MM.1S (cell line): ENCODE measurements around the gene PAX7.

Source experiments
- EZH2 ChIP-seq: fragments of 300-600 bp; sonication (generic); optimal IDR thresholded peaks from 2 replicates; pipeline ENCODE3; 2017; ENCODE audit warnings: low read depth, mild to moderate bottlenecking, antibody characterized with exemption, low read length, mixed read lengths
- TF ChIP-seq, protein P1 (sequence below): fragments of 300-600 bp; sonication (generic); IDR thresholded peaks from 2 replicates; pipeline ENCODE4 v1.5.1; 2016; ENCODE audit warnings: antibody characterized with exemption, low read length, mixed read lengths

GRCh38 chr1:18654599-18654998 is 24.0 kb downstream of the PAX7 start:
- no peak for TF ChIP-seq EZH2
- TF ChIP-seq, protein P1, sequence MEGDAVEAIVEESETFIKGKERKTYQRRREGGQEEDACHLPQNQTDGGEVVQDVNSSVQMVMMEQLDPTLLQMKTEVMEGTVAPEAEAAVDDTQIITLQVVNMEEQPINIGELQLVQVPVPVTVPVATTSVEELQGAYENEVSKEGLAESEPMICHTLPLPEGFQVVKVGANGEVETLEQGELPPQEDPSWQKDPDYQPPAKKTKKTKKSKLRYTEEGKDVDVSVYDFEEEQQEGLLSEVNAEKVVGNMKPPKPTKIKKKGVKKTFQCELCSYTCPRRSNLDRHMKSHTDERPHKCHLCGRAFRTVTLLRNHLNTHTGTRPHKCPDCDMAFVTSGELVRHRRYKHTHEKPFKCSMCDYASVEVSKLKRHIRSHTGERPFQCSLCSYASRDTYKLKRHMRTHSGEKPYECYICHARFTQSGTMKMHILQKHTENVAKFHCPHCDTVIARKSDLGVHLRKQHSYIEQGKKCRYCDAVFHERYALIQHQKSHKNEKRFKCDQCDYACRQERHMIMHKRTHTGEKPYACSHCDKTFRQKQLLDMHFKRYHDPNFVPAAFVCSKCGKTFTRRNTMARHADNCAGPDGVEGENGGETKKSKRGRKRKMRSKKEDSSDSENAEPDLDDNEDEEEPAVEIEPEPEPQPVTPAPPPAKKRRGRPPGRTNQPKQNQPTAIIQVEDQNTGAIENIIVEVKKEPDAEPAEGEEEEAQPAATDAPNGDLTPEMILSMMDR, result no peak
